Loucy (cell line): ENCODE measurements around the gene SNAPC2.

Experiments
- H2AFZ ChIP-seq: fragments of 200-600 bp; sonication (generic); 2 replicates; pipeline ENCODE4 v1.6.0; 2016; ENCODE audit warnings: antibody characterized with exemption, mild to moderate bottlenecking, low read length, moderate library complexity
- H3F3A ChIP-seq: fragments of 200-600 bp; 2 replicates; pipeline ENCODE4 v1.6.0; 2016; ENCODE audit warnings: antibody characterized with exemption, low read depth, mild to moderate bottlenecking
- H3K27me3 ChIP-seq: fragments of 200-600 bp; sonication (generic); 2 replicates; pipeline ENCODE4 v1.6.1; 2014; ENCODE audit warnings: low read length, mild to moderate bottlenecking; ENCODE audit not compliant: insufficient read depth, poor library complexity, severe bottlenecking
- H3K36me3 ChIP-seq: fragments of 200-600 bp; sonication (generic); 2 replicates; pipeline ENCODE4 v1.6.1; 2016; ENCODE audit warnings: low read length; ENCODE audit not compliant: insufficient read depth
- H3K4me1 ChIP-seq: fragments of 200-600 bp; sonication (generic); 2 replicates; pipeline ENCODE4 v1.5.1; 2014; ENCODE audit warnings: low read length, mild to moderate bottlenecking; ENCODE audit not compliant: insufficient read depth, poor library complexity, severe bottlenecking
- H3K4me2 ChIP-seq: fragments of 200-600 bp; sonication (generic); 2 replicates; pipeline ENCODE4 v1.6.0; 2014; ENCODE audit warnings: antibody characterized with exemption, low read length, low read depth, mild to moderate bottlenecking; ENCODE audit not compliant: poor library complexity, severe bottlenecking
- H3K4me3 ChIP-seq: fragments of 200-600 bp; sonication (generic); 2 replicates; pipeline ENCODE4 v1.5.1; 2014; ENCODE audit warnings: low read length, mild to moderate bottlenecking, mixed read lengths; ENCODE audit not compliant: poor library complexity, severe bottlenecking
- H3K79me2 ChIP-seq: fragments of 200-600 bp; sonication (generic); 2 replicates; pipeline ENCODE4 v1.6.1; 2014; ENCODE audit warnings: low read length; ENCODE audit not compliant: insufficient read depth
- H3K9ac ChIP-seq: fragments of 200-600 bp; sonication (generic); 2 replicates; pipeline ENCODE4 v1.6.0; 2014; ENCODE audit warnings: mild to moderate bottlenecking, low read depth, low read length, moderate library complexity; ENCODE audit not compliant: poor library complexity, severe bottlenecking
- H3K9me2 ChIP-seq: fragments of 200-600 bp; sonication (generic); replicated peaks from 2 replicates; pipeline ENCODE4 v1.6.1; 2016; ENCODE audit warnings: low read depth, low read length, mixed read lengths
- H3K9me3 ChIP-seq: fragments of 200-600 bp; sonication (generic); 2 replicates; pipeline ENCODE4 v1.6.1; 2014; ENCODE audit warnings: mild to moderate bottlenecking, antibody characterized with exemption, low read length, low read depth; ENCODE audit not compliant: insufficient read depth
- H4K20me1 ChIP-seq: fragments of 200-600 bp; sonication (generic); 2 replicates; pipeline ENCODE4 v1.6.0; 2014; ENCODE audit warnings: antibody characterized with exemption, low read length, mild to moderate bottlenecking; ENCODE audit not compliant: insufficient read depth, poor library complexity, severe bottlenecking
- CTCF ChIP-seq: fragments of 200-600 bp; sonication (generic); conservative IDR thresholded peaks from 2 replicates; pipeline ENCODE4 v1.5.1; 2014; ENCODE audit warnings: mild to moderate bottlenecking, antibody characterized with exemption, low read length
- EZH2phosphoT487 ChIP-seq: fragments of 200-600 bp; IDR thresholded peaks from 2 replicates; pipeline ENCODE4 v1.6.1; 2018; ENCODE audit warnings: antibody characterized with exemption, mild to moderate bottlenecking, moderate library complexity, borderline replicate concordance

Gene SNAPC2

GRCh38 chr19:7930765-7931164 is 10.6 kb downstream of the SNAPC2 start:
- H3K9ac ChIP-seq: no peak overlapping the region
- H3K79me2 ChIP-seq: no peaks in the 10 kb centered on the region
- TF ChIP-seq EZH2phosphoT487 (no peak), CTCF (no peak)
- H3K4me3 ChIP-seq: no peak overlapping the region
- H3K27me3 ChIP-seq: no peaks in the 10 kb centered on the region
- H3K9me2 ChIP-seq: no peaks in the 10 kb centered on the region
- H4K20me1 ChIP-seq: no peaks in the 10 kb centered on the region
- H3K9me3 ChIP-seq: no peaks in the 10 kb centered on the region
- H3K36me3 ChIP-seq: peaks cover 32% of the 10 kb centered on the region; the same call in 1 of the 2 replicates
- no peaks in the 10 kb centered on the region for H3F3A ChIP-seq
- no peak overlapping the region for H2AFZ ChIP-seq
- peaks cover 3% of the 10 kb centered on the region for H3K4me1 ChIP-seq
- no peak overlapping the region for H3K4me2 ChIP-seq

- H3K4me3 ChIP-seq: no peak overlapping the region
- no peak overlapping the region for H2AFZ ChIP-seq
- no peaks in the 10 kb centered on the region for H3F3A ChIP-seq
- no peaks in the 10 kb centered on the region for H4K20me1 ChIP-seq
- no peaks in the 10 kb centered on the region for H3K79me2 ChIP-seq
- H3K4me1 ChIP-seq: no peaks in the 10 kb centered on the region
- H3K4me2 ChIP-seq: no peak overlapping the region
- H3K9me3 ChIP-seq: no peaks in the 10 kb centered on the region
- no peak for TF ChIP-seq CTCF
- TF ChIP-seq EZH2phosphoT487: no peak
- peaks cover 36% of the 10 kb centered on the region; the same call in 1 of the 2 replicates for H3K36me3 ChIP-seq
- H3K9ac ChIP-seq: no peak overlapping the region
- H3K9me2 ChIP-seq: no peaks in the 10 kb centered on the region
- H3K27me3 ChIP-seq: no peaks in the 10 kb centered on the region
Observed at GRCh38 chr19:7931221-7932061, 11.3 kb downstream of the SNAPC2 start.

- Histone ChIP-seq H3K9me3 (no peaks in the 10 kb centered on the region), H3F3A (no peaks in the 10 kb centered on the region), H3K4me1 (no peaks in the 10 kb centered on the region), H2AFZ (no peak overlapping the region), H4K20me1 (no peaks in the 10 kb centered on the region), H3K4me3 (no peak overlapping the region), H3K27me3 (no peaks in the 10 kb centered on the region), H3K36me3 (peaks cover 39% of the 10 kb centered on the region; the same call in 1 of the 2 replicates), H3K79me2 (no peaks in the 10 kb centered on the region), H3K4me2 (no peak overlapping the region), H3K9ac (no peak overlapping the region), H3K9me2 (no peaks in the 10 kb centered on the region)
- TF ChIP-seq EZH2phosphoT487 (no peak), CTCF (no peak)
Observed at GRCh38 chr19:7932276-7932929, 12.3 kb downstream of the SNAPC2 start.
